HEK293 (cell line): Measurements from ENCODE around the gene PIK3C2A.

ENCODE experiments used
- TF ChIP-seq, protein P1 (sequence below): fragments of 450-650 bp; formaldehyde crosslinking; IDR thresholded peaks from 2 replicates; pipeline ENCODE4 v1.5.1; 2016; ENCODE audit warnings: missing biosample characterization, missing genetic modification characterization, borderline replicate concordance
- TF ChIP-seq, protein P2 (sequence below): fragments of 450-650 bp; formaldehyde crosslinking; IDR thresholded peaks from 2 replicates; pipeline ENCODE4 v1.5.1; 2016; ENCODE audit warnings: missing biosample characterization, missing genetic modification characterization

DNA sequence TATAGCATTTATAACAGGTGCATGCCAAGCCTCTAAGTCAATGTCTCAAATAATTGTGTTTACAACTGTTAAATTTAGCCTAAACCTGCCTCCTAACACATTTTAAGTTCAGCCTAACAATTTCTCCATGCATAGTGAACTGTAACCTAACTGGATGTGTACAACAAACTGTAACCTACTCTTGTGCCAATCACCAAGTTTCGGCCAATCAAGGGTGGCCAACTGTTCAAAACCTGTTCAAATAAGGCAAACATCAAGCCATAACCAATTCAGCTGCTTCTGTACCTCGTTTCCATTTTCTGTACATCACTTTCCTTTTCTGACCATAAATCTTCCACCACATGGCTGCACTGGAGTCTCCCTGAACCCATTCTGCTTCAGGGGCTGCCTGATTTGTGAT lies 45.4 kb downstream of the PIK3C2A start:
- TF ChIP-seq, protein P1, sequence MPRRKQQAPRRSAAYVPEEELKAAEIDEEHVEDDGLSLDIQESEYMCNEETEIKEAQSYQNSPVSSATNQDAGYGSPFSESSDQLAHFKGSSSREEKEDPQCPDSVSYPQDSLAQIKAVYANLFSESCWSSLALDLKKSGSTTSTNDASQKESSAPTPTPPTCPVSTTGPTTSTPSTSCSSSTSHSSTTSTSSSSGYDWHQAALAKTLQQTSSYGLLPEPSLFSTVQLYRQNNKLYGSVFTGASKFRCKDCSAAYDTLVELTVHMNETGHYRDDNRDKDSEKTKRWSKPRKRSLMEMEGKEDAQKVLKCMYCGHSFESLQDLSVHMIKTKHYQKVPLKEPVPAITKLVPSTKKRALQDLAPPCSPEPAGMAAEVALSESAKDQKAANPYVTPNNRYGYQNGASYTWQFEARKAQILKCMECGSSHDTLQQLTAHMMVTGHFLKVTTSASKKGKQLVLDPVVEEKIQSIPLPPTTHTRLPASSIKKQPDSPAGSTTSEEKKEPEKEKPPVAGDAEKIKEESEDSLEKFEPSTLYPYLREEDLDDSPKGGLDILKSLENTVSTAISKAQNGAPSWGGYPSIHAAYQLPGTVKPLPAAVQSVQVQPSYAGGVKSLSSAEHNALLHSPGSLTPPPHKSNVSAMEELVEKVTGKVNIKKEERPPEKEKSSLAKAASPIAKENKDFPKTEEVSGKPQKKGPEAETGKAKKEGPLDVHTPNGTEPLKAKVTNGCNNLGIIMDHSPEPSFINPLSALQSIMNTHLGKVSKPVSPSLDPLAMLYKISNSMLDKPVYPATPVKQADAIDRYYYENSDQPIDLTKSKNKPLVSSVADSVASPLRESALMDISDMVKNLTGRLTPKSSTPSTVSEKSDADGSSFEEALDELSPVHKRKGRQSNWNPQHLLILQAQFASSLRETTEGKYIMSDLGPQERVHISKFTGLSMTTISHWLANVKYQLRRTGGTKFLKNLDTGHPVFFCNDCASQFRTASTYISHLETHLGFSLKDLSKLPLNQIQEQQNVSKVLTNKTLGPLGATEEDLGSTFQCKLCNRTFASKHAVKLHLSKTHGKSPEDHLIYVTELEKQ (tag by site-specific recombination), result no peak
- TF ChIP-seq, protein P2, sequence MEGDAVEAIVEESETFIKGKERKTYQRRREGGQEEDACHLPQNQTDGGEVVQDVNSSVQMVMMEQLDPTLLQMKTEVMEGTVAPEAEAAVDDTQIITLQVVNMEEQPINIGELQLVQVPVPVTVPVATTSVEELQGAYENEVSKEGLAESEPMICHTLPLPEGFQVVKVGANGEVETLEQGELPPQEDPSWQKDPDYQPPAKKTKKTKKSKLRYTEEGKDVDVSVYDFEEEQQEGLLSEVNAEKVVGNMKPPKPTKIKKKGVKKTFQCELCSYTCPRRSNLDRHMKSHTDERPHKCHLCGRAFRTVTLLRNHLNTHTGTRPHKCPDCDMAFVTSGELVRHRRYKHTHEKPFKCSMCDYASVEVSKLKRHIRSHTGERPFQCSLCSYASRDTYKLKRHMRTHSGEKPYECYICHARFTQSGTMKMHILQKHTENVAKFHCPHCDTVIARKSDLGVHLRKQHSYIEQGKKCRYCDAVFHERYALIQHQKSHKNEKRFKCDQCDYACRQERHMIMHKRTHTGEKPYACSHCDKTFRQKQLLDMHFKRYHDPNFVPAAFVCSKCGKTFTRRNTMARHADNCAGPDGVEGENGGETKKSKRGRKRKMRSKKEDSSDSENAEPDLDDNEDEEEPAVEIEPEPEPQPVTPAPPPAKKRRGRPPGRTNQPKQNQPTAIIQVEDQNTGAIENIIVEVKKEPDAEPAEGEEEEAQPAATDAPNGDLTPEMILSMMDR, result no peak
